IMR-90 (cell line): ENCODE data around the gene CLDN15. TPM values are rescaled to one million over a fixed set of nuclear protein-coding genes. Genes with fewer than 3 reads are reported as not detected.
"Not testable (repeated sequence)": the region's sequence is repeated elsewhere in the genome, so short reads cannot be mapped to it uniquely, and the experiment has no call there.

Experiments used
- ATAC-seq: fragments of 200-7000 bp; cut with Tn5 transposase; 2 replicates; pipeline ENCODE4 v1.9.1; 2020; ENCODE audit warnings: low read depth, mild to moderate bottlenecking, moderate library complexity
- BruUV-seq: library from RNA; stranded (reverse); fragments of 400-500 nt; replicated peaks from 2 replicates; lab custom pipeline; 2021; lab: Mats Ljungman, UMichigan
- CTCF ChIA-PET: fragments of 300-600 bp; formaldehyde crosslinking; extraction: SDS; loops from one replicate; lab custom pipeline; 2021; ENCODE audit warnings: antibody characterized with exemption; lab: Yijun Ruan, JAX
- POLR2A ChIA-PET: fragments of 300-600 bp; sonication (Branson Sonifier 250); formaldehyde crosslinking; loops from one replicate; lab custom pipeline; 2022; ENCODE audit warnings: antibody characterized with exemption; ENCODE audit not compliant: unreplicated experiment; lab: Charles Lee
- DNase-seq: peaks from one replicate; pipeline ENCODE4 v3.0.0; 2013
- H2AFZ ChIP-seq: replicated peaks from 2 replicates; pipeline ENCODE3; 2013; ENCODE audit warnings: low read length, mild to moderate bottlenecking; ENCODE audit not compliant: poor library complexity
- H2AK5ac ChIP-seq: 2 replicates; pipeline ENCODE4 v1.6.1; 2013; ENCODE audit warnings: low read depth, low read length, inconsistent platforms
- H2AK9ac ChIP-seq: replicated peaks from 2 replicates; pipeline ENCODE3; 2013; ENCODE audit warnings: mild to moderate bottlenecking, low read depth, low read length, moderate library complexity; ENCODE audit not compliant: poor library complexity
- H2BK120ac ChIP-seq: 2 replicates; pipeline ENCODE4 v1.6.1; 2013; ENCODE audit warnings: low read depth, low read length, inconsistent platforms
- H2BK15ac ChIP-seq: 3 replicates; pipeline ENCODE4 v1.6.1; 2013; ENCODE audit warnings: low read depth, low read length, inconsistent platforms
- H2BK20ac ChIP-seq: 2 replicates; pipeline ENCODE4 v1.6.1; 2013; ENCODE audit warnings: low read depth, mild to moderate bottlenecking, inconsistent platforms, low read length, moderate library complexity
- H2BK5ac ChIP-seq: 2 replicates; pipeline ENCODE4 v1.6.1; 2013; ENCODE audit warnings: mild to moderate bottlenecking, low read depth, low read length, inconsistent platforms; ENCODE audit not compliant: poor library complexity, severe bottlenecking
- H3K14ac ChIP-seq: replicated peaks from 2 replicates; pipeline ENCODE4 v1.6.1; 2013; ENCODE audit warnings: low read depth, low read length, inconsistent platforms
- H3K18ac ChIP-seq: 2 replicates; pipeline ENCODE4 v1.6.1; 2013; ENCODE audit warnings: low read depth, low read length, control low read depth
- H3K23ac ChIP-seq: 2 replicates; pipeline ENCODE4 v1.6.1; 2013; ENCODE audit warnings: low read depth, low read length, inconsistent platforms
- H3K27ac ChIP-seq: 2 replicates; pipeline ENCODE4 v1.5.1; 2013; ENCODE audit warnings: mild to moderate bottlenecking, control low read depth, low read length; ENCODE audit not compliant: insufficient read depth
- H3K27me3 ChIP-seq: 2 replicates; pipeline ENCODE4 v1.6.1; 2013; ENCODE audit warnings: low read length; ENCODE audit not compliant: control insufficient read depth, insufficient read depth
- H3K36me3 ChIP-seq: 2 replicates; pipeline ENCODE4 v1.6.1; 2013; ENCODE audit warnings: low read length, mixed read lengths; ENCODE audit not compliant: control insufficient read depth, insufficient read depth
- H3K4ac ChIP-seq: 2 replicates; pipeline ENCODE4 v1.6.1; 2013; ENCODE audit warnings: low read depth, low read length, inconsistent platforms
- H3K4me1 ChIP-seq: 2 replicates; pipeline ENCODE4 v1.6.1; 2013; ENCODE audit warnings: low read length, mixed read lengths; ENCODE audit not compliant: control insufficient read depth, insufficient read depth
- H3K4me2 ChIP-seq: 2 replicates; pipeline ENCODE4 v1.6.1; 2013; ENCODE audit warnings: low read depth, mild to moderate bottlenecking, control low read depth, low read length, moderate library complexity
- H3K4me3 ChIP-seq: 2 replicates; pipeline ENCODE4 v1.5.1; 2013; ENCODE audit warnings: low read depth, mild to moderate bottlenecking, control low read depth, low read length, moderate library complexity; ENCODE audit not compliant: insufficient read depth
- H3K56ac ChIP-seq: 2 replicates; pipeline ENCODE4 v1.6.1; 2013; ENCODE audit warnings: low read length, inconsistent platforms; ENCODE audit not compliant: insufficient read depth; ENCODE audit errors: extremely low read depth
- H3K79me1 ChIP-seq, 2 experiments: 2 replicates each; pipeline ENCODE4 v1.6.1; 2013; ENCODE audit warnings: low read length in 2 of 2, inconsistent platforms in 1 of 2, low read depth in 1 of 2
- H3K9ac ChIP-seq: 2 replicates; pipeline ENCODE4 v1.6.1; 2013; ENCODE audit warnings: low read depth, low read length, control low read depth
- H3K9me1 ChIP-seq: 2 replicates; pipeline ENCODE4 v1.6.1; 2013; ENCODE audit warnings: low read length, inconsistent platforms; ENCODE audit not compliant: insufficient read depth
- H3K9me3 ChIP-seq: 2 replicates; pipeline ENCODE4 v1.6.1; 2013; ENCODE audit warnings: low read length; ENCODE audit not compliant: control insufficient read depth, insufficient read depth
- H4K20me1 ChIP-seq: 2 replicates; pipeline ENCODE4 v1.6.1; 2013; ENCODE audit warnings: low read length, inconsistent platforms; ENCODE audit not compliant: insufficient read depth
- H4K5ac ChIP-seq: 2 replicates; pipeline ENCODE4 v1.6.1; 2013; ENCODE audit warnings: mild to moderate bottlenecking, low read depth, low read length, control low read depth
- H4K8ac ChIP-seq, 2 experiments: 2 replicates each; pipeline ENCODE4 v1.6.1; 2013; ENCODE audit warnings: low read depth in 2 of 2, low read length in 2 of 2, control low read depth in 1 of 2, inconsistent platforms in 1 of 2
- H4K91ac ChIP-seq: 2 replicates; pipeline ENCODE4 v1.6.1; 2013; ENCODE audit warnings: low read depth, low read length, inconsistent platforms; ENCODE audit not compliant: insufficient read depth
- BHLHE40 ChIP-seq: fragments of 150-350 bp; IDR thresholded peaks from 2 replicates; pipeline ENCODE4 v1.6.1; 2016; ENCODE audit warnings: mild to moderate bottlenecking, low read depth, low read length
- CHD1 ChIP-seq: IDR thresholded peaks from 2 replicates; pipeline ENCODE4 v1.6.1; 2012; ENCODE audit warnings: low read depth, low read length, improper control_type of control experiment
- RAD21 ChIP-seq: IDR thresholded peaks from 2 replicates; pipeline ENCODE4 v1.6.1; 2012; ENCODE audit warnings: low read length, improper control_type of control experiment
- RCOR1 ChIP-seq: IDR thresholded peaks from 2 replicates; pipeline ENCODE4 v1.6.1; 2012; ENCODE audit warnings: mild to moderate bottlenecking, low read length, improper control_type of control experiment; ENCODE audit not compliant: insufficient replicate concordance
- RFX5 ChIP-seq: IDR thresholded peaks from 2 replicates; pipeline ENCODE4 v1.8.0; 2012; ENCODE audit warnings: low read depth, mild to moderate bottlenecking, low read length, moderate library complexity
- WGBS, 2 experiments: methylation state at CpG; one replicate each; pipeline versions ENCODE4 v1.1.5 to v1.1.7; 2013; ENCODE audit warnings: missing lambda C conversion rate in 2 of 2; ENCODE audit not compliant: insufficient read length in 1 of 2; ENCODE audit errors: extremely low coverage in 2 of 2; 5-methylcytosine and 5-hydroxymethylcytosine counted together
- dilution Hi-C: fragments of 300-500 bp; cut with HindIII; formaldehyde crosslinking; loops from one replicate; pipeline ENCODE4 v1.14.3; 2018; ENCODE audit warnings: low sequenced_read_pairs; ENCODE audit not compliant: unreplicated experiment
- in situ Hi-C: fragments of 300-500 bp; cut with MboI; formaldehyde crosslinking; loops from 3 replicates; pipeline ENCODE4 v1.14.3; 2019; ENCODE audit warnings: low sequenced_read_pairs, inconsistent platforms, mixed read lengths
- intact Hi-C: fragments of 100-400 bp; cut with micrococcal nuclease; formaldehyde crosslinking; loops from 2 replicates; pipeline ENCODE4 v1.10.0; 2022
- polyA plus RNA-seq, 3 experiments: library from polyadenylated mRNA; depleted of rRNA; stranded (reverse); fragments of >200 nt; gene quantifications; 2 replicates each; pipeline ENCODE4 v1.2.3, GENCODE V29; 2012; ENCODE audit warnings: low replicate concordance in 1 of 3
- total RNA-seq: library from RNA; depleted of rRNA; stranded (reverse); fragments of >200 nt; gene quantifications from 2 replicates; pipeline ENCODE4 v1.2.3, GENCODE V29; 2012

The CLDN15 gene
- total and polyA plus RNA-seq, 2 of the 4 experiments (the other 2 are of a cell fraction): 0.72 to 5.4 TPM

DNA sequence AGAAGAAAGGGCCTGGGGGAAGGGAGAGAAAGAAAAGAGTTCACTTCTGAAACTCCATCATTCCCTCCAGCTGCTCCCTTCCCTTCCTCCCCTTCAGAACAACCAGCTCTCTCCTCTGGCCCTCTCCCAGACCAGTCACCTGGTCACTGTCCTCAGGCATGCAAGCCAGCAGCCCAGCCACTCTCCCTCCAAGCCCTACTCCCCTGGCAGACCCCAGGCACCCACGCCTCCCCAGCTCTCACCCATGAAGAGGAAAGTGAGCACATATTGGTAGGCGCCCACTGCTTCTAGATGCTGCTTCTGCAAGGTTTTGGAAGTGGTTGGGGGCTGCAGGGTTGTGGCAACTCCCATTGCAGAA is 37.1 kb downstream of the CLDN15 start (continued):
- no peak for TF ChIP-seq RFX5
- no peak for TF ChIP-seq BHLHE40
- no peak for TF ChIP-seq RCOR1
- no peak for TF ChIP-seq RAD21
- no peak for TF ChIP-seq CHD1

DNA sequence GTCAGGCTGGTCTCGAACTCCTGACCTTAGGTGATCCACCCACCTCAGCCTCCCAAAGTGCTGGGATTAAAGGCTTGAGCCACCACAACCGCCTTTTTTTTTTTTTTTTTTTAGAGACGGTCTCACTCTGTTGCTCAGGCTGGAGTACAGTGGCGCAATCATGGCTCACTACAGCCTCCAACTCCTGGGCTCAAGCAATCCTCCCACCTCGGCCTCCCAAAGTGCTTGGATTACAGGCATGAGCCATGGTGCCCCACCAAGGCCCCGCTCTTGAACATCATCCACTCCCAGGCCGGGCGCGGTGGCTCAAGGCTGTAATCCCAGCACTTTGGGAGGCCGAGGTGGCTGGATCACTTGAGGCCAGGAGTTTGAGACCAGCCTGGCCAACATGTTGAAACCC is 38.1 kb downstream of the CLDN15 start:
- BruUV-seq: not testable (repeated sequence)

More for the DNA sequence above, 38.1 kb downstream of the CLDN15 start:
- H3K4me3 ChIP-seq, intact Hi-C loops, H4K8ac ChIP-seq, H3K9me3 ChIP-seq, H3K4ac ChIP-seq, ATAC-seq, DNase-seq, H4K5ac ChIP-seq, H3K27ac ChIP-seq, H4K91ac ChIP-seq, H3K4me2 ChIP-seq, H2BK5ac ChIP-seq, H2BK20ac ChIP-seq, H3K9ac ChIP-seq, in situ Hi-C loops, H2AK5ac ChIP-seq, H2BK120ac ChIP-seq, H3K18ac ChIP-seq, H3K23ac ChIP-seq, H2AFZ ChIP-seq, H3K4me1 ChIP-seq, H2AK9ac ChIP-seq, dilution Hi-C loops, H2BK15ac ChIP-seq, H3K56ac ChIP-seq, H3K36me3 ChIP-seq, H4K20me1 ChIP-seq, H3K9me1 ChIP-seq, H3K79me1 ChIP-seq, H3K14ac ChIP-seq, POLR2A ChIA-PET: not testable (repeated sequence)
- peaks cover 48% of the 10 kb centered on the region for H3K27me3 ChIP-seq
- WGBS, 2 experiments: no CpG with 5 or more reads among the region's 10 CpGs
- CTCF ChIA-PET: interaction anchor here (0.6 to 0.7 kb wide), 2 partner anchors 18 to 55 kb away, joined by 3 to 5 read pairs; partner anchors contain the start of gene PLOD3
